Measurements from ENCODE around the gene ISG20L2. TPM values are rescaled to one million over a fixed set of nuclear protein-coding genes. Genes with fewer than 3 reads are reported as not detected.

ISG20L2 gene
- total RNA-seq, 1 donor from 2014 or later = 23.7 TPM

GRCh38 chr1:156751757-156752481 is 23.4 kb upstream of the ISG20L2 start:
- Histone ChIP-seq H3K79me2 (ENCODE audit: low read depth) (peaks cover 84% of the 10 kb centered on the region), H3K36me3 (no peaks in the 10 kb centered on the region), H3K4me1 (peaks cover 31% of the 10 kb centered on the region), H3K27ac (peak overlapping the region; percentile 90), H3K27me3 (no peaks in the 10 kb centered on the region), H3K4me3 (peak overlapping the region; percentile 100), H4K20me1 (ENCODE audit: low read depth) (peaks cover 14% of the 10 kb centered on the region), H2AFZ (replicated peaks) (peak overlapping the region; percentile 95), H3K9me3 (ENCODE audit: low read depth) (no peaks in the 10 kb centered on the region), H3K4me2 (peak overlapping the region; percentile 100), H3F3A (ENCODE audit: low read depth) (peaks cover 42% of the 10 kb centered on the region), H3K9ac (peak overlapping the region; percentile 96)
- H3K27me3 Mint-ChIP-seq (ENCODE audit: insufficient read depth, low read depth) = peaks cover 2% of the 10 kb centered on the region
- TF ChIP-seq EZH2phosphoT487 (IDR thresholded peaks at IDR 0.05) = no peak
- peak; percentile 44 for TF ChIP-seq EZH2 (IDR thresholded peaks at IDR 0.05)
- no peak for TF ChIP-seq CTCF (IDR thresholded peaks at IDR 0.05)
- H3K9me3 Mint-ChIP-seq = no peaks in the 10 kb centered on the region
- peak overlapping the region; percentile 98 for H3K27ac Mint-ChIP-seq
- H3K36me3 Mint-ChIP-seq = peaks cover 3% of the 10 kb centered on the region
- DNase-seq (ENCODE audit: low spot score) = peak; percentile 97
- H3K4me1 Mint-ChIP-seq = peaks cover 49% of the 10 kb centered on the region
- H3K4me3 Mint-ChIP-seq = peak overlapping the region; percentile 96

GRCh38 chr1:156751451-156751756 is 22.8 kb upstream of the ISG20L2 start, which contains the start of gene HDGF:
Gene HDGF (minus strand): TSS chr1:156751675. CDS start chr1:156751429, 246 bp downstream.
- Histone ChIP-seq H3K36me3 (no peaks in the 10 kb centered on the region), H3K4me3 (peak within 1 kb of the TSS; percentile 100), H2AFZ (replicated peaks) (peak within 1 kb of the TSS; percentile 95), H3K9me3 (ENCODE audit: low read depth) (no peaks in the 10 kb centered on the region), H3K79me2 (ENCODE audit: low read depth) (peaks cover 84% of the 10 kb centered on the region), H3K4me2 (peak within 1 kb of the TSS; percentile 100), H3K9ac (peak within 1 kb of the TSS; percentile 96), H3K27me3 (no peaks in the 10 kb centered on the region), H3K4me1 (peaks cover 32% of the 10 kb centered on the region), H4K20me1 (ENCODE audit: low read depth) (peaks cover 14% of the 10 kb centered on the region), H3F3A (ENCODE audit: low read depth) (peaks cover 47% of the 10 kb centered on the region), H3K27ac (peak within 1 kb of the TSS; percentile 90)
- TF ChIP-seq EZH2 (IDR thresholded peaks at IDR 0.05) (no peak), EZH2phosphoT487 (IDR thresholded peaks at IDR 0.05) (no peak), CTCF (IDR thresholded peaks at IDR 0.05) (no peak)
- Mint-ChIP-seq H3K4me1 (peaks cover 52% of the 10 kb centered on the region), H3K9me3 (no peaks in the 10 kb centered on the region), H3K4me3 (peak within 1 kb of the TSS; percentile 100), H3K27ac (peak within 1 kb of the TSS; percentile 99), H3K27me3 (ENCODE audit: insufficient read depth, low read depth) (peaks cover 2% of the 10 kb centered on the region), H3K36me3 (peaks cover 3% of the 10 kb centered on the region)
- no peak for DNase-seq (ENCODE audit: low spot score)

GRCh38 chr1:156750711-156751450 is 22.3 kb upstream of the ISG20L2 start:
- peaks cover 37% of the 10 kb centered on the region for H3K4me1 ChIP-seq
- Mint-ChIP-seq H3K4me1 (peaks cover 57% of the 10 kb centered on the region), H3K27me3 (ENCODE audit: insufficient read depth, low read depth) (peaks cover 2% of the 10 kb centered on the region), H3K9me3 (no peaks in the 10 kb centered on the region), H3K4me3 (peak overlapping the region; percentile 100), H3K36me3 (peaks cover 3% of the 10 kb centered on the region), H3K27ac (peak overlapping the region; percentile 99)
- TF ChIP-seq EZH2 (IDR thresholded peaks at IDR 0.05) (no peak), EZH2phosphoT487 (IDR thresholded peaks at IDR 0.05) (no peak), CTCF (IDR thresholded peaks at IDR 0.05) (no peak)
- H3K36me3 ChIP-seq = no peaks in the 10 kb centered on the region
- peaks cover 19% of the 10 kb centered on the region for H4K20me1 ChIP-seq (ENCODE audit: low read depth)
- peak overlapping the region; percentile 7 for H3K27ac ChIP-seq
- no peaks in the 10 kb centered on the region for H3K27me3 ChIP-seq
- peaks cover 52% of the 10 kb centered on the region for H3F3A ChIP-seq (ENCODE audit: low read depth)
- peak overlapping the region; percentile 100 for H3K4me2 ChIP-seq
- peak; percentile 77 for DNase-seq (ENCODE audit: low spot score)
- peak overlapping the region; percentile 85 for H3K9ac ChIP-seq
- H2AFZ ChIP-seq (replicated peaks) = no peak overlapping the region
- H3K9me3 ChIP-seq (ENCODE audit: low read depth) = no peaks in the 10 kb centered on the region
- peak overlapping the region; percentile 100 for H3K4me3 ChIP-seq
- H3K79me2 ChIP-seq (ENCODE audit: low read depth) = peaks cover 84% of the 10 kb centered on the region
